B cell (primary cell): ENCODE measurements around the gene ALDH1A1. TPM values are rescaled to one million over a fixed set of nuclear protein-coding genes. Genes with fewer than 3 reads are reported as not detected.

ENCODE experiments used
- ATAC-seq: fragments of 200-7000 bp; cut with Tn5 transposase; one replicate; pipeline ENCODE4 v1.10.0; 2021; ENCODE audit warnings: low read depth, mild to moderate bottlenecking, moderate number of reproducible peaks, moderate library complexity
- CTCF ChIA-PET: fragments of 350-600 bp; sonication (Branson Sonifier 250); formaldehyde crosslinking; loops from one replicate; lab custom pipeline; 2021; ENCODE audit warnings: antibody characterized with exemption, inconsistent platforms; lab: Charles Lee
- POLR2A ChIA-PET: fragments of 350-600 bp; sonication (Branson Sonifier 250); formaldehyde crosslinking; loops from one replicate; lab custom pipeline; 2021; ENCODE audit warnings: antibody characterized with exemption; lab: Charles Lee
- DNase-seq: peaks from one replicate; pipeline ENCODE4 v3.0.0; 2013
- H2AFZ ChIP-seq: 2 replicates; pipeline ENCODE4 v1.6.1; 2012; ENCODE audit warnings: mild to moderate bottlenecking, low read depth, low read length; ENCODE audit not compliant: insufficient read depth, poor library complexity, severe bottlenecking
- H3K27ac ChIP-seq, 2 donors: 1 replicate in 1 of 2; 2 replicates in 1 of 2; pipeline ENCODE4 v1.5.1; 2012 to 2013; ENCODE audit warnings: low read length in 2 of 2, mild to moderate bottlenecking in 2 of 2, moderate library complexity in 1 of 2
- H3K27me3 ChIP-seq, 4 experiments: fragments of 200-600 bp in 1 of 4; sonication (generic) in 1 of 4; replicated peaks in 1 of 4; 1 replicate in 2 of 4; 2 replicates in 2 of 4; pipeline versions ENCODE4 v1.6.1 to v1.7.0; 2013 to 2016; ENCODE audit warnings: low read length in 3 of 4, mild to moderate bottlenecking in 2 of 4, mixed read lengths in 1 of 4, moderate library complexity in 1 of 4; ENCODE audit not compliant: insufficient read depth in 4 of 4, control insufficient read depth in 3 of 4; ENCODE audit errors: control extremely low read depth in 1 of 4
- H3K36me3 ChIP-seq, 2 experiments: replicated peaks in 1 of 2; 1 replicate in 1 of 2; 2 replicates in 1 of 2; pipeline versions ENCODE4 v1.6.1 to v1.7.1; 2013; ENCODE audit warnings: low read length in 1 of 2; ENCODE audit not compliant: insufficient read depth in 2 of 2, control insufficient read depth in 1 of 2; ENCODE audit errors: control extremely low read depth in 1 of 2, extremely low read depth in 1 of 2
- H3K4me1 ChIP-seq, 2 donors: fragments of 200-600 bp in 1 of 2; sonication (generic) in 1 of 2; 1 replicate in 1 of 2; 2 replicates in 1 of 2; pipeline versions ENCODE4 v1.5.1 to v1.6.1; 2013 to 2017; ENCODE audit warnings: low read length in 2 of 2; ENCODE audit not compliant: control insufficient read depth in 2 of 2, insufficient read depth in 2 of 2
- H3K4me2 ChIP-seq: replicated peaks from 2 replicates; pipeline ENCODE3; 2012; ENCODE audit warnings: mild to moderate bottlenecking, low read depth, low read length; ENCODE audit not compliant: poor library complexity, severe bottlenecking
- H3K4me3 ChIP-seq, 5 experiments: fragments of 200-600 bp in 1 of 5; sonication (generic) in 1 of 5; 1 replicate in 3 of 5; 2 replicates in 2 of 5; pipeline versions ENCODE4 v1.5.1 to v1.7.0; 2011 to 2016; ENCODE audit warnings: low read length in 4 of 5, mild to moderate bottlenecking in 4 of 5, low read depth in 2 of 5, control low read depth in 1 of 5, moderate library complexity in 1 of 5; ENCODE audit not compliant: insufficient read depth in 1 of 5; ENCODE audit errors: control extremely low read depth in 1 of 5, extremely low read depth in 1 of 5
- H3K79me2 ChIP-seq: fragments of 200-600 bp; sonication (generic); one replicate; pipeline ENCODE4 v1.6.0; 2016; ENCODE audit warnings: low read length; ENCODE audit not compliant: control insufficient read depth, insufficient read depth
- H3K9ac ChIP-seq: fragments of 200-600 bp; sonication (generic); 2 replicates; pipeline ENCODE4 v1.6.1; 2017; ENCODE audit warnings: mild to moderate bottlenecking, low read length, moderate library complexity
- H3K9me3 ChIP-seq, 3 donors: one replicate each; pipeline versions ENCODE4 v1.6.1 to v1.7.1; 2013; ENCODE audit warnings: low read length in 2 of 3; ENCODE audit not compliant: control insufficient read depth in 2 of 3, insufficient read depth in 1 of 3; ENCODE audit errors: control extremely low read depth in 1 of 3
- H4K20me1 ChIP-seq: 2 replicates; pipeline ENCODE4 v1.6.0; 2012; ENCODE audit warnings: mild to moderate bottlenecking, low read length; ENCODE audit not compliant: insufficient read depth, control insufficient read depth, poor library complexity, severe bottlenecking
- H3K27ac Mint-ChIP-seq: one replicate; pipeline ENCODE4 v1.8.0; 2021; ENCODE audit warnings: mixed read lengths
- H3K27me3 Mint-ChIP-seq: one replicate; pipeline ENCODE4 v1.8.0; 2021; ENCODE audit warnings: mixed read lengths
- H3K4me1 Mint-ChIP-seq: one replicate; pipeline ENCODE4 v1.8.0; 2021; ENCODE audit warnings: mixed read lengths
- H3K4me3 Mint-ChIP-seq: one replicate; pipeline ENCODE4 v1.8.0; 2021; ENCODE audit warnings: mixed read lengths
- H3K9me3 Mint-ChIP-seq: one replicate; pipeline ENCODE4 v1.8.0; 2022; ENCODE audit warnings: mixed read lengths; ENCODE audit not compliant: insufficient read depth
- EZH2 ChIP-seq: IDR thresholded peaks from 2 replicates; pipeline ENCODE4 v1.6.1; 2012; ENCODE audit warnings: borderline replicate concordance, low read depth, mild to moderate bottlenecking, moderate library complexity, low read length; ENCODE audit not compliant: insufficient read depth, poor library complexity, severe bottlenecking
- WGBS: methylation state at CpG from one replicate; pipeline ENCODE4 v1.1.5; 2013; ENCODE audit warnings: missing lambda C conversion rate; ENCODE audit not compliant: insufficient coverage; 5-methylcytosine and 5-hydroxymethylcytosine counted together
- intact Hi-C: fragments of 100-400 bp; cut with micrococcal nuclease; formaldehyde crosslinking; loops from one replicate; pipeline ENCODE4 v1.10.0; 2022
- polyA plus RNA-seq: library from polyadenylated mRNA; depleted of rRNA; stranded (reverse); fragments of >200 nt; gene quantifications from 2 replicates; pipeline ENCODE4 v1.2.3, GENCODE V29; 2012
- total RNA-seq, 2 donors: library from RNA; stranded (reverse); fragments of 120-200 nt in 1 of 2; gene quantifications; 1 replicate in 1 of 2; 2 replicates in 1 of 2; pipeline versions ENCODE4 v1.2.3 to v1.2.4, GENCODE V29; 2013 to 2022
- TF ChIP-seq, protein P1 (sequence below): fragments of 200-600 bp; IDR thresholded peaks from one replicate; pipeline ENCODE4 v1.8.0; 2022; ENCODE audit warnings: antibody characterized with exemption, mild to moderate bottlenecking

Gene ALDH1A1
- total and polyA plus RNA-seq, 2 donors (not counting 1 experiment from before 2014, with no cell fraction given) = 0.43 TPM; not detected in 1

DNA sequence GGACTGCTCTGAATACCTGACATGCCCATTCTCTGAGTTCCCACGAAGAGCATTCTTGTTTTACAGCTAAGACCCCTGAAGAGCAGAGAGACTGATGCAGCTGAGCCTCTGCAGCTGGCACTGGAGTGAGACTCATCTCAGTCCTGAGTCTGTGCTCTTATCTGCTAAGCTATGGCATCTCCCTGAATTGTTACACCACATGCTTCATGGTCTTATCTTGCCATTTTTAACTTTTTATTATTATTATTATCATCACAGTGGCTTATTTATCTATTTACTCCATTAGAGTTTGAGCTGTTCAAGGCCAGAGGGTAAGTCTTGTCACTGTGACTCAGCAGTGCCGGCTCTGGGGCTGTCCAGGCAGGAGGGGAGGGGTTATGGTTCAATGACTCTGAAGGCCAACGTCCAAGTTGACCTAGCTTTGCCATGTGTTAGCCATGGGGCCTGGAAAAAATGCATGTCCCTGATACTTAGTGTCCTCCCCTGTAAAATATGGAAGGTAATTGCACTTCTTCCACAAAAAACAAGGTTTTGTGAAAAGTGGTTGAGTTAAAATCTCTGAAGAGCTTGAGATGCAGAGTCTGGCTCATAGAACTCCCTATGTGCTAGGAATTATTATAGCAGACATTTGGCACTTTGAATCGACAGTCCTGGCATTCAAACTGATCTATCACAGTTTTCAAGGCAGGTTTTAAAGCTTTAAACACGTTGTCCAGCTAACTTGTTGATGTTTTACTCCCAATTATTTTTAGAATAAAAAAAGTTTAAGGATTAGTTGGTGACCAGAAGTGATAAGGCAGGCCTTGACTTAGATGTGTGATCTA lies 94.6 kb downstream of the ALDH1A1 start:
- ChIA-PET POLR2A (no interaction called here), CTCF (interaction anchor here (1.1 to 1.8 kb wide), 3 partner anchors 165 to 325 kb away, joined by 3 to 4 read pairs (median 4); no protein-coding TSS in a partner anchor)
- 55% methylated on average over 1 of the region's 5 CpGs for WGBS
- Histone ChIP-seq H3K4me1 (peaks cover 0 to 6% of the 10 kb centered on the region in 2 donors), H3K4me3 (no peak overlapping the region), H3K27me3 (no peaks in the 10 kb centered on the region), H4K20me1 (no peaks in the 10 kb centered on the region), H3K27ac (no peak overlapping the region), H3K9ac (no peak overlapping the region), H3K9me3 (no peaks in the 10 kb centered on the region), H2AFZ (no peak overlapping the region), H3K79me2 (no peaks in the 10 kb centered on the region), H3K4me2 (no peak overlapping the region), H3K36me3 (no peaks in the 10 kb centered on the region)
- TF ChIP-seq, protein P1, sequence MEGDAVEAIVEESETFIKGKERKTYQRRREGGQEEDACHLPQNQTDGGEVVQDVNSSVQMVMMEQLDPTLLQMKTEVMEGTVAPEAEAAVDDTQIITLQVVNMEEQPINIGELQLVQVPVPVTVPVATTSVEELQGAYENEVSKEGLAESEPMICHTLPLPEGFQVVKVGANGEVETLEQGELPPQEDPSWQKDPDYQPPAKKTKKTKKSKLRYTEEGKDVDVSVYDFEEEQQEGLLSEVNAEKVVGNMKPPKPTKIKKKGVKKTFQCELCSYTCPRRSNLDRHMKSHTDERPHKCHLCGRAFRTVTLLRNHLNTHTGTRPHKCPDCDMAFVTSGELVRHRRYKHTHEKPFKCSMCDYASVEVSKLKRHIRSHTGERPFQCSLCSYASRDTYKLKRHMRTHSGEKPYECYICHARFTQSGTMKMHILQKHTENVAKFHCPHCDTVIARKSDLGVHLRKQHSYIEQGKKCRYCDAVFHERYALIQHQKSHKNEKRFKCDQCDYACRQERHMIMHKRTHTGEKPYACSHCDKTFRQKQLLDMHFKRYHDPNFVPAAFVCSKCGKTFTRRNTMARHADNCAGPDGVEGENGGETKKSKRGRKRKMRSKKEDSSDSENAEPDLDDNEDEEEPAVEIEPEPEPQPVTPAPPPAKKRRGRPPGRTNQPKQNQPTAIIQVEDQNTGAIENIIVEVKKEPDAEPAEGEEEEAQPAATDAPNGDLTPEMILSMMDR = no peak
- TF ChIP-seq EZH2 = no peak
- intact Hi-C loops = loop anchor here (5.0 kb wide), 1 partner anchor 324 kb away; no protein-coding TSS in a partner anchor
- Mint-ChIP-seq H3K9me3 (no peaks in the 10 kb centered on the region), H3K27me3 (no peaks in the 10 kb centered on the region), H3K4me1 (peaks cover 16% of the 10 kb centered on the region), H3K4me3 (no peak overlapping the region), H3K27ac (no peak overlapping the region)
- no peak for DNase-seq
- no peak for ATAC-seq

GRCh38 chr9:72857624-72857996 lies 95.2 kb downstream of the ALDH1A1 start:
- no peak for ATAC-seq
- Mint-ChIP-seq H3K4me1 (peaks cover 9% of the 10 kb centered on the region), H3K4me3 (no peak overlapping the region), H3K9me3 (no peaks in the 10 kb centered on the region), H3K27ac (no peak overlapping the region), H3K27me3 (no peaks in the 10 kb centered on the region)
- Histone ChIP-seq H3K79me2 (no peaks in the 10 kb centered on the region), H2AFZ (no peak overlapping the region), H3K9me3 (no peaks in the 10 kb centered on the region), H3K4me2 (no peak overlapping the region), H3K4me3 (no peak overlapping the region), H3K9ac (no peak overlapping the region), H4K20me1 (no peaks in the 10 kb centered on the region), H3K36me3 (no peaks in the 10 kb centered on the region), H3K27me3 (no peaks in the 10 kb centered on the region), H3K27ac (no peak overlapping the region), H3K4me1 (no peaks in the 10 kb centered on the region)
- intact Hi-C loops = loop anchor here (2.0 to 5.0 kb wide), 2 partner anchors 225 to 325 kb away; no protein-coding TSS in a partner anchor
- CTCF ChIA-PET = interaction anchor here (1.5 to 1.8 kb wide), 3 partner anchors 165 to 225 kb away, joined by 4 to 9 read pairs (median 4); no protein-coding TSS in a partner anchor
- no peak for DNase-seq
- POLR2A ChIA-PET = no interaction called here
- TF ChIP-seq, protein P1 = no peak
- no peak for TF ChIP-seq EZH2
- 100% methylated on average over 2 of the region's 2 CpGs for WGBS
